ENCODE data around the gene MTHFS. TPM values are rescaled to one million over a fixed set of nuclear protein-coding genes. Genes with fewer than 3 reads are reported as not detected.

MTHFS gene
- total RNA-seq, 1 experiment from 2014 or later, result 27.1 TPM

GRCh38 chr15:79844221-79844620 is 52.6 kb downstream of the MTHFS start:
- H3K4me3 ChIP-seq, result no peak overlapping the region
- H3F3A ChIP-seq (ENCODE audit: insufficient read depth, low read depth), result no peaks in the 10 kb centered on the region
- no peak overlapping the region for H3K4me2 ChIP-seq
- no peaks in the 10 kb centered on the region for H3K79me2 ChIP-seq (ENCODE audit: low read depth)
- intact Hi-C loops (cut with micrococcal nuclease; ENCODE audit: unreplicated experiment), result no loop called here
- H3K4me1 ChIP-seq (replicated peaks; ENCODE audit: insufficient read depth), result no peaks in the 10 kb centered on the region
- peaks cover 2% of the 10 kb centered on the region for H3K36me3 ChIP-seq (ENCODE audit: low read depth)
- no peak overlapping the region for H3K27ac ChIP-seq
- ChIA-PET POLR2A (ENCODE audit: unreplicated experiment) (no interaction called here), CTCF (interaction anchor here (1.5 kb wide), 1 partner anchor 9 kb away, joined by 4 read pairs; no protein-coding TSS in a partner anchor)
- H3K27me3 ChIP-seq (ENCODE audit: insufficient read depth, low read depth), result no peaks in the 10 kb centered on the region
- TF ChIP-seq CTCF (conservative IDR thresholded peaks at IDR 0.05) (no peak), EZH2 (IDR thresholded peaks at IDR 0.05; ENCODE audit: low read depth) (no peak)
- BruUV-seq (replicated peaks), result no TSS peak
- no peaks in the 10 kb centered on the region for H3K9me3 ChIP-seq (ENCODE audit: insufficient read depth, low read depth)
- H4K20me1 ChIP-seq (ENCODE audit: insufficient read depth), result no peaks in the 10 kb centered on the region
- no peak for DNase-seq
- no peaks in the 10 kb centered on the region for H3K9me2 ChIP-seq (ENCODE audit: insufficient read depth)
- H2AFZ ChIP-seq, result no peak overlapping the region

GRCh38 chr15:79837846-79838245 is 59.0 kb downstream of the MTHFS start:
- DNase-seq, result no peak
- intact Hi-C loops (cut with micrococcal nuclease; ENCODE audit: unreplicated experiment), result no loop called here
- Histone ChIP-seq H3F3A (ENCODE audit: insufficient read depth, low read depth) (no peaks in the 10 kb centered on the region), H2AFZ (no peak overlapping the region), H3K4me2 (no peak overlapping the region), H4K20me1 (ENCODE audit: insufficient read depth) (no peaks in the 10 kb centered on the region), H3K79me2 (ENCODE audit: low read depth) (no peaks in the 10 kb centered on the region), H3K9me3 (ENCODE audit: insufficient read depth, low read depth) (no peaks in the 10 kb centered on the region), H3K27me3 (ENCODE audit: insufficient read depth, low read depth) (no peaks in the 10 kb centered on the region), H3K36me3 (ENCODE audit: low read depth) (peaks cover 9% of the 10 kb centered on the region; the same call in 1 of the 2 replicates), H3K4me1 (replicated peaks; ENCODE audit: insufficient read depth) (no peaks in the 10 kb centered on the region), H3K9me2 (ENCODE audit: insufficient read depth) (no peaks in the 10 kb centered on the region), H3K27ac (no peak overlapping the region), H3K4me3 (no peak overlapping the region)
- ChIA-PET POLR2A (ENCODE audit: unreplicated experiment) (no interaction called here), CTCF (no interaction called here)
- no TSS peak for BruUV-seq (replicated peaks)
- no peak for TF ChIP-seq CTCF (conservative IDR thresholded peaks at IDR 0.05)
- no peak for TF ChIP-seq EZH2 (IDR thresholded peaks at IDR 0.05; ENCODE audit: low read depth)

GRCh38 chr15:79834495-79834894 is 62.3 kb downstream of the MTHFS start:
- no peak for DNase-seq
- no peak for TF ChIP-seq EZH2 (IDR thresholded peaks at IDR 0.05; ENCODE audit: low read depth)
- TF ChIP-seq CTCF (conservative IDR thresholded peaks at IDR 0.05), result no peak
- H3F3A ChIP-seq (ENCODE audit: insufficient read depth, low read depth), result no peaks in the 10 kb centered on the region
- no peaks in the 10 kb centered on the region for H3K4me1 ChIP-seq (replicated peaks; ENCODE audit: insufficient read depth)
- H3K79me2 ChIP-seq (ENCODE audit: low read depth), result no peaks in the 10 kb centered on the region
- H4K20me1 ChIP-seq (ENCODE audit: insufficient read depth), result no peaks in the 10 kb centered on the region
- H3K27me3 ChIP-seq (ENCODE audit: insufficient read depth, low read depth), result no peaks in the 10 kb centered on the region
- intact Hi-C loops (cut with micrococcal nuclease; ENCODE audit: unreplicated experiment), result no loop called here
- H3K4me3 ChIP-seq, result no peak overlapping the region
- CTCF ChIA-PET, result no interaction called here
- H3K9me2 ChIP-seq (ENCODE audit: insufficient read depth), result no peaks in the 10 kb centered on the region
- POLR2A ChIA-PET (ENCODE audit: unreplicated experiment), result no interaction called here
- BruUV-seq (replicated peaks), result no TSS peak
- no peak overlapping the region for H3K27ac ChIP-seq
- H3K4me2 ChIP-seq, result no peak overlapping the region
- H3K36me3 ChIP-seq (ENCODE audit: low read depth), result peaks cover 9% of the 10 kb centered on the region; the same call in 1 of the 2 replicates
- no peaks in the 10 kb centered on the region for H3K9me3 ChIP-seq (ENCODE audit: insufficient read depth, low read depth)
- H2AFZ ChIP-seq, result no peak overlapping the region

Data from PC-9 (cell line).